ENCODE data around the gene TSFM. TPM values are rescaled to one million over a fixed set of nuclear protein-coding genes. Genes with fewer than 3 reads are reported as not detected.

TSFM gene
- total and polyA plus RNA-seq, 2 of the 4 experiments (the other 2 are of a cell fraction) = 11.5 to 14.0 TPM

DNA sequence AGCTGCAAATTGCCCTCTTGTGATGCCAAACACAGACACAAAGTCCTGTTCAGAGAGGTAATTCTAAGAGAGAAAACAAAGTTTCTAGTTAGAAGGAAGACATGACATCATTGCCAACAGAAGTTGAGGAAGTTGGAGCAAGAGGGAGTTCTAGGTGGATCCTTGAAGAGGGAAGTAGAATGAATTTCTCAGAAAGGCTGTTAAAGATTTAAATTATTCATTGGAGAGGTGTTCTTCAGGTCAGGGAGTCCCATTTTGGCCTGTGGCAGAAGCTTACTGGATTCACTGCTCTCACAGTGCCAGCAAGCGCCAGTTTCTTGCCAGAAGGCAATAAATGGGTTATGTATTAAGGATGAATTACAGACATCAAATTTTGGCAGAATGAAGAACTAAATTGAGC is 15.3 kb downstream of the TSFM start:
- Histone ChIP-seq H3K79me1 (ENCODE audit: low read depth in 1 of 2, low read length in 2 of 2) (peaks cover 21 to 23% of the 10 kb centered on the region in 2 experiments), H3K14ac (replicated peaks; ENCODE audit: low read depth, low read length) (no peak overlapping the region), H4K5ac (ENCODE audit: low read depth, low read length) (no peak overlapping the region), H3K4ac (ENCODE audit: low read depth, low read length) (no peak overlapping the region), H4K20me1 (ENCODE audit: insufficient read depth, low read length) (peaks cover 3% of the 10 kb centered on the region; the same call in 1 of the 2 replicates), H3K9me3 (ENCODE audit: control insufficient read depth, insufficient read depth, low read length) (no peaks in the 10 kb centered on the region), H3K56ac (ENCODE audit: extremely low read depth, insufficient read depth, low read length) (no peak overlapping the region), H3K36me3 (ENCODE audit: control insufficient read depth, insufficient read depth, low read length) (peaks cover 44% of the 10 kb centered on the region), H2AFZ (replicated peaks; ENCODE audit: low read length, poor library complexity) (no peak overlapping the region), H4K8ac (ENCODE audit: low read depth in 2 of 2, low read length in 2 of 2) (no peak overlapping the region), H3K4me2 (ENCODE audit: low read depth, low read length) (no peak overlapping the region), H2AK9ac (replicated peaks; ENCODE audit: low read depth, low read length, poor library complexity) (no peak overlapping the region), H2AK5ac (ENCODE audit: low read depth, low read length) (no peak overlapping the region), H3K23ac (ENCODE audit: low read depth, low read length) (no peak overlapping the region), H3K27ac (ENCODE audit: insufficient read depth, low read length) (no peak overlapping the region), H3K4me3 (ENCODE audit: insufficient read depth, low read depth, low read length) (no peak overlapping the region), H2BK20ac (ENCODE audit: low read depth, low read length) (no peak overlapping the region), H3K9ac (ENCODE audit: low read depth, low read length) (no peak overlapping the region), H2BK15ac (ENCODE audit: low read depth, low read length) (no peak overlapping the region), H3K18ac (ENCODE audit: low read depth, low read length) (no peak overlapping the region), H2BK120ac (ENCODE audit: low read depth, low read length) (no peak overlapping the region), H3K9me1 (ENCODE audit: insufficient read depth, low read length) (no peaks in the 10 kb centered on the region), H2BK5ac (ENCODE audit: low read depth, low read length, poor library complexity, severe bottlenecking) (no peak overlapping the region), H4K91ac (ENCODE audit: insufficient read depth, low read depth, low read length) (no peak overlapping the region), H3K4me1 (ENCODE audit: control insufficient read depth, insufficient read depth, low read length) (peaks cover 2% of the 10 kb centered on the region; the same call in 1 of the 2 replicates), H3K27me3 (ENCODE audit: control insufficient read depth, insufficient read depth, low read length) (no peaks in the 10 kb centered on the region)
- ChIA-PET POLR2A (ENCODE audit: unreplicated experiment) (no interaction called here), CTCF (interaction anchor here (1.3 kb wide), 1 partner anchor 15 kb away, joined by 3 read pairs; no protein-coding TSS in a partner anchor)
- in situ Hi-C loops (cut with MboI; ENCODE audit: low sequenced_read_pairs) (no loop called here), dilution Hi-C loops (cut with HindIII; ENCODE audit: low sequenced_read_pairs, unreplicated experiment) (no loop called here), intact Hi-C loops (cut with micrococcal nuclease) (no loop called here)
- no peak for ATAC-seq (ENCODE audit: low read depth)
- no peak for DNase-seq
- no peak for TF ChIP-seq CEBPB (IDR thresholded peaks at IDR 0.05; ENCODE audit: low read depth, low read length)
- no peak for TF ChIP-seq SMC3 (IDR thresholded peaks at IDR 0.05; ENCODE audit: low read depth, low read length)
- no peak for TF ChIP-seq RCOR1 (IDR thresholded peaks at IDR 0.05; ENCODE audit: insufficient replicate concordance, low read length)
- no peak for TF ChIP-seq BHLHE40 (IDR thresholded peaks at IDR 0.05; ENCODE audit: low read depth, low read length)
- TF ChIP-seq USF2 (IDR thresholded peaks at IDR 0.05; ENCODE audit: low read depth, low read length) = no peak
- TF ChIP-seq MXI1 (IDR thresholded peaks at IDR 0.05; ENCODE audit: borderline replicate concordance, low read depth, low read length) = no peak
- TF ChIP-seq FOS (IDR thresholded peaks at IDR 0.05; ENCODE audit: low read depth, low read length) = no peak
- TF ChIP-seq MAZ (IDR thresholded peaks at IDR 0.05; ENCODE audit: borderline replicate concordance, low read depth, low read length) = no peak
- no peak for TF ChIP-seq POLR2A (IDR thresholded peaks at IDR 0.05; ENCODE audit: low read depth, low read length)
- TF ChIP-seq NFE2L2 (IDR thresholded peaks at IDR 0.05; ENCODE audit: low read depth, low read length) = no peak
- TF ChIP-seq, protein P1, sequence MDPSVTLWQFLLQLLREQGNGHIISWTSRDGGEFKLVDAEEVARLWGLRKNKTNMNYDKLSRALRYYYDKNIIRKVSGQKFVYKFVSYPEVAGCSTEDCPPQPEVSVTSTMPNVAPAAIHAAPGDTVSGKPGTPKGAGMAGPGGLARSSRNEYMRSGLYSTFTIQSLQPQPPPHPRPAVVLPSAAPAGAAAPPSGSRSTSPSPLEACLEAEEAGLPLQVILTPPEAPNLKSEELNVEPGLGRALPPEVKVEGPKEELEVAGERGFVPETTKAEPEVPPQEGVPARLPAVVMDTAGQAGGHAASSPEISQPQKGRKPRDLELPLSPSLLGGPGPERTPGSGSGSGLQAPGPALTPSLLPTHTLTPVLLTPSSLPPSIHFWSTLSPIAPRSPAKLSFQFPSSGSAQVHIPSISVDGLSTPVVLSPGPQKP (IDR thresholded peaks at IDR 0.05; ENCODE audit: borderline replicate concordance, low read depth, low read length) = no peak
- no peak for TF ChIP-seq CHD1 (IDR thresholded peaks at IDR 0.05; ENCODE audit: low read depth, low read length)
- no peak for TF ChIP-seq RAD21 (IDR thresholded peaks at IDR 0.05; ENCODE audit: low read length)
- TF ChIP-seq, protein P2, sequence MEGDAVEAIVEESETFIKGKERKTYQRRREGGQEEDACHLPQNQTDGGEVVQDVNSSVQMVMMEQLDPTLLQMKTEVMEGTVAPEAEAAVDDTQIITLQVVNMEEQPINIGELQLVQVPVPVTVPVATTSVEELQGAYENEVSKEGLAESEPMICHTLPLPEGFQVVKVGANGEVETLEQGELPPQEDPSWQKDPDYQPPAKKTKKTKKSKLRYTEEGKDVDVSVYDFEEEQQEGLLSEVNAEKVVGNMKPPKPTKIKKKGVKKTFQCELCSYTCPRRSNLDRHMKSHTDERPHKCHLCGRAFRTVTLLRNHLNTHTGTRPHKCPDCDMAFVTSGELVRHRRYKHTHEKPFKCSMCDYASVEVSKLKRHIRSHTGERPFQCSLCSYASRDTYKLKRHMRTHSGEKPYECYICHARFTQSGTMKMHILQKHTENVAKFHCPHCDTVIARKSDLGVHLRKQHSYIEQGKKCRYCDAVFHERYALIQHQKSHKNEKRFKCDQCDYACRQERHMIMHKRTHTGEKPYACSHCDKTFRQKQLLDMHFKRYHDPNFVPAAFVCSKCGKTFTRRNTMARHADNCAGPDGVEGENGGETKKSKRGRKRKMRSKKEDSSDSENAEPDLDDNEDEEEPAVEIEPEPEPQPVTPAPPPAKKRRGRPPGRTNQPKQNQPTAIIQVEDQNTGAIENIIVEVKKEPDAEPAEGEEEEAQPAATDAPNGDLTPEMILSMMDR (conservative IDR thresholded peaks at IDR 0.05; ENCODE audit: low read depth, low read length) = no peak
- no peak for TF ChIP-seq MAFK (IDR thresholded peaks at IDR 0.05; ENCODE audit: low read depth, low read length)
- no TSS peak for BruUV-seq (replicated peaks)
- no CpG with 5 or more reads among the region's 1 CpG for WGBS, 2 experiments (ENCODE audit: extremely low coverage in 2 of 2, insufficient read length in 1 of 2)
